ENCODE results near the gene FOXP1. TPM values are rescaled to one million over a fixed set of nuclear protein-coding genes. Genes with fewer than 3 reads are reported as not detected.

Gene FOXP1
- total and polyA plus RNA-seq, 4 donors = 15.2 to 263 (median 110) TPM

- WGBS, 2 donors = 19% methylated on average over 6 of the region's 6 CpGs
- no peaks in the 10 kb centered on the region for H3K9me3 ChIP-seq (ENCODE audit: control insufficient read depth, low read length)
- intact Hi-C loops (cut with DNase I) = loop anchor here in 1 of 2 donors (5.0 kb wide), 1 partner anchor 36 kb away; no protein-coding TSS in a partner anchor
- DNase-seq (no peak), ATAC-seq (ENCODE audit: low FRiP score) (no peak)
- peaks cover 0 to 1% of the 10 kb centered on the region in 2 donors for H3K4me1 ChIP-seq (ENCODE audit: control insufficient read depth in 1 of 2, insufficient read depth in 2 of 2, low read length in 2 of 2)
- peaks cover 0 to 3% of the 10 kb centered on the region in 2 donors for H3K36me3 ChIP-seq (ENCODE audit: control insufficient read depth in 1 of 2, insufficient read depth in 2 of 2, low read length in 1 of 2)
- no peak overlapping the region for H3K27ac ChIP-seq (ENCODE audit: low read depth in 1 of 2, low read length in 2 of 2)
- no peaks in the 10 kb centered on the region for H3K27me3 ChIP-seq (ENCODE audit: control insufficient read depth in 1 of 2, insufficient read depth in 2 of 2, low read length in 1 of 2)
- peak overlapping the region in 1 of 2 donors; percentile 36 for H3K4me3 ChIP-seq (ENCODE audit: low read length in 2 of 2)
Measured at GRCh38 chr3:71578054-71578751, 5.3 kb downstream of the FOXP1 start.

GRCh38 chr3:71577011-71577410 lies 6.5 kb downstream of the FOXP1 start:
- H3K27me3 ChIP-seq (ENCODE audit: control insufficient read depth in 1 of 2, insufficient read depth in 2 of 2, low read length in 1 of 2) = no peaks in the 10 kb centered on the region
- no peak for DNase-seq
- intact Hi-C loops (cut with DNase I) = loop anchor here in 1 of 2 donors (5.0 kb wide), 1 partner anchor 35 kb away; no protein-coding TSS in a partner anchor
- H3K4me1 ChIP-seq (ENCODE audit: control insufficient read depth in 1 of 2, insufficient read depth in 2 of 2, low read length in 2 of 2) = peaks cover 0 to 1% of the 10 kb centered on the region in 2 donors
- H3K36me3 ChIP-seq (ENCODE audit: control insufficient read depth in 1 of 2, insufficient read depth in 2 of 2, low read length in 1 of 2) = peaks cover 0 to 3% of the 10 kb centered on the region in 2 donors
- 38 to 50% methylated on average over 5 of the region's 5 CpGs for WGBS, 2 donors
- H3K9me3 ChIP-seq (ENCODE audit: control insufficient read depth, low read length) = no peaks in the 10 kb centered on the region
- peak overlapping the region; percentile 25 to 28 for H3K27ac ChIP-seq (ENCODE audit: low read depth in 1 of 2, low read length in 2 of 2)
- peak overlapping the region; percentile 14 to 24 for H3K4me3 ChIP-seq (ENCODE audit: low read length in 2 of 2)
- ATAC-seq (ENCODE audit: low FRiP score) = no peak

DNA sequence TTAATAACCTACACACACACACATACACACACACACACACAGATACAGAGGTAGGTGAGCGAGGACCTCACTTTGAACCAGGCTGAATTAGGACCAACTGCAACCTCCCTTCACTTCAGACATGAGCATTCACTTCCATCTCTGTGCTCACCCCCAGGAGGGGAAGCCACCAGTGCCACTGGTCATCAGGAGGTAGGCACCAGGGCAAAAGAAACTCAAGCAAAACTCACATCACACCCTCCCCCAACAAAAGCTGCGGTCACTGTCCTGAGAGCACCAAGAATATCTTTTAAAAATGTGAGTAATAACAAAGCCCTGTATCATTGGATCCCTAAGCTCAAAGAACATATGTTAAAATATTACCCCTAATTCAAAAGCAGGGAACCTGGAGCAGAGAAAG lies 8.1 kb downstream of the FOXP1 start:
- no peak overlapping the region for H3K4me3 ChIP-seq (ENCODE audit: low read length in 2 of 2)
- intact Hi-C loops (cut with DNase I) = loop anchor here in 1 of 2 donors (5.0 kb wide), 1 partner anchor 33 kb away; no protein-coding TSS in a partner anchor
- 95 to 98% methylated on average over 2 of the region's 2 CpGs for WGBS, 2 donors
- no peak overlapping the region for H3K27ac ChIP-seq (ENCODE audit: low read depth in 1 of 2, low read length in 2 of 2)
- no peak for DNase-seq
- no peak for ATAC-seq (ENCODE audit: low FRiP score)
- peaks cover 0 to 3% of the 10 kb centered on the region in 2 donors for H3K36me3 ChIP-seq (ENCODE audit: control insufficient read depth in 1 of 2, insufficient read depth in 2 of 2, low read length in 1 of 2)
- H3K9me3 ChIP-seq (ENCODE audit: control insufficient read depth, low read length) = no peaks in the 10 kb centered on the region
- H3K27me3 ChIP-seq (ENCODE audit: control insufficient read depth in 1 of 2, insufficient read depth in 2 of 2, low read length in 1 of 2) = no peaks in the 10 kb centered on the region
- peaks cover 0 to 1% of the 10 kb centered on the region in 2 donors for H3K4me1 ChIP-seq (ENCODE audit: control insufficient read depth in 1 of 2, insufficient read depth in 2 of 2, low read length in 2 of 2)

DNA sequence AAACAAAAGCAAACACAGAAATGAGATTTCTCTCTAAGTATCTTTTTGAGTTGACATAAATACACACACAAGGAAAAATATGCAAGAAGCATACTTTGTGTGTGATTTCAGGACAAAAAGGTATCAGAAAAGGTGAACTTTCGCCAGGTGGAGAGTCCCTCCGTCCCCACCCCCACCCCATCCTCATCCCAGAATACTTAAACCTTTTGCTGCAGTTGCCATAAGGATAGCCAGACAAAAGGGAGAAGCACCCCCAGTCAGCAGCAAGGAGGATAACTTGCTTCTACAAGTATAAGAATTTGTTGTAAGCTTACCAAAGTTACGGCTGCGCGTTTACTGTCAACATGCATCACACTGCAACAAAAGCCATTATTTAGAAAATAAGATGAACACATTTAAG lies 10.3 kb downstream of the FOXP1 start:
- intact Hi-C loops (cut with DNase I) = no loop called here
- H3K27me3 ChIP-seq (ENCODE audit: control insufficient read depth in 1 of 2, insufficient read depth in 2 of 2, low read length in 1 of 2) = no peaks in the 10 kb centered on the region
- no peaks in the 10 kb centered on the region for H3K9me3 ChIP-seq (ENCODE audit: control insufficient read depth, low read length)
- ATAC-seq (ENCODE audit: low FRiP score) = no peak
- no peak overlapping the region for H3K4me3 ChIP-seq (ENCODE audit: low read length in 2 of 2)
- 91 to 92% methylated on average over 5 of the region's 5 CpGs for WGBS, 2 donors
- H3K27ac ChIP-seq (ENCODE audit: low read depth in 1 of 2, low read length in 2 of 2) = no peak overlapping the region
- DNase-seq = no peak
- peaks cover 0 to 1% of the 10 kb centered on the region in 2 donors for H3K4me1 ChIP-seq (ENCODE audit: control insufficient read depth in 1 of 2, insufficient read depth in 2 of 2, low read length in 2 of 2)
- H3K36me3 ChIP-seq (ENCODE audit: control insufficient read depth in 1 of 2, insufficient read depth in 2 of 2, low read length in 1 of 2) = peaks cover 0 to 3% of the 10 kb centered on the region in 2 donors

DNA sequence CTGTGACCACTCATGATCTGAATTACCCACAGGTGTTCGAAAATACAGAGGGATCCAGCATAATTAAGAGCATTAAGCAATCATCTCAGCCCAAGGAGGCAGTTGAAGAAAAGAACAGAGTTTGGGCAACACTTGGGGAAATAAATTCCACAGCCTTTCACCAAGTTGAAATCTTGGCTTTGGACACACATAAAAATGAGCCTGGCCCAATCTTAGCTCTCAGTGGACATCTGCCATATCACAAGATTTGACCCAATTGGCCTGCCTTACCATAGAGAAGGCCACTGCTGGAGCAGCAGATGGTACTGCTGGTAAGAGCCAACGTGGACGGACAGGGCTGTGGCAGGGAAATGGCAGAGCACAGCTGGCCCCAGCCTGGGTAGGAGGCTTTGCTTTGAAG lies 13.0 kb downstream of the FOXP1 start:
- WGBS, 2 donors = 26 to 34% methylated on average over 3 of the region's 3 CpGs
- H3K27me3 ChIP-seq (ENCODE audit: control insufficient read depth in 1 of 2, insufficient read depth in 2 of 2, low read length in 1 of 2) = no peaks in the 10 kb centered on the region
- no peak overlapping the region for H3K27ac ChIP-seq (ENCODE audit: low read depth in 1 of 2, low read length in 2 of 2)
- intact Hi-C loops (cut with DNase I) = no loop called here
- peaks cover 2 to 3% of the 10 kb centered on the region in 2 donors for H3K36me3 ChIP-seq (ENCODE audit: control insufficient read depth in 1 of 2, insufficient read depth in 2 of 2, low read length in 1 of 2)
- DNase-seq (no peak), ATAC-seq (ENCODE audit: low FRiP score) (no peak)
- no peak overlapping the region for H3K4me3 ChIP-seq (ENCODE audit: low read length in 2 of 2)
- no peaks in the 10 kb centered on the region for H3K9me3 ChIP-seq (ENCODE audit: control insufficient read depth, low read length)
- no peaks in the 10 kb centered on the region for H3K4me1 ChIP-seq (ENCODE audit: control insufficient read depth in 1 of 2, insufficient read depth in 2 of 2, low read length in 2 of 2)

GRCh38 chr3:71568207-71568606 lies 15.3 kb downstream of the FOXP1 start:
- Histone ChIP-seq H3K36me3 (ENCODE audit: control insufficient read depth in 1 of 2, insufficient read depth in 2 of 2, low read length in 1 of 2) (peaks cover 0 to 3% of the 10 kb centered on the region in 2 donors), H3K9me3 (ENCODE audit: control insufficient read depth, low read length) (no peaks in the 10 kb centered on the region), H3K27me3 (ENCODE audit: control insufficient read depth in 1 of 2, insufficient read depth in 2 of 2, low read length in 1 of 2) (no peaks in the 10 kb centered on the region), H3K4me1 (ENCODE audit: control insufficient read depth in 1 of 2, insufficient read depth in 2 of 2, low read length in 2 of 2) (no peaks in the 10 kb centered on the region), H3K27ac (ENCODE audit: low read depth in 1 of 2, low read length in 2 of 2) (no peak overlapping the region), H3K4me3 (ENCODE audit: low read length in 2 of 2) (no peak overlapping the region)
- intact Hi-C loops (cut with DNase I) = no loop called here
- ATAC-seq (ENCODE audit: low FRiP score) (no peak), DNase-seq (no peak)

DNA sequence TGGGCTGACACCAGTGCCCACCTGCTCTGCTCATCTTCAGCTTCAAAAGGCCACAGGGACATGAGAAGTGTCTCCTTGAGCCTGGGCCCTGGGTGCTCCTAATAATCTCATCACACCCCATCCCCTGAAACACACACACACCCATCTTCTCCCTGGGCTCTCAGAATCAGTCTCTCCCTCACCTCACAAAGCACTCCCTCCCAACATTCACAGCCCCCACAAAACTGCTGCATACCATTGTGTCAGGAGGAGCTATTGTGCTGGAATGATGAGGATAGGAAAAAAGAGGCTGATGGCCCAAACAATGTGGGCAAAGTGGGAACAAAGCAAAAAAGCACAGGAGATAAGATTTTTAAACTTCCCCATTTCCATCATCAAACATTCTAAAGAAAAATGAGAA lies 16.8 kb downstream of the FOXP1 start:
- ATAC-seq (ENCODE audit: low FRiP score) = no peak
- no peak for DNase-seq
- intact Hi-C loops (cut with DNase I) = no loop called here
- no peaks in the 10 kb centered on the region for H3K27me3 ChIP-seq (ENCODE audit: control insufficient read depth in 1 of 2, insufficient read depth in 2 of 2, low read length in 1 of 2)
- no peak overlapping the region for H3K4me3 ChIP-seq (ENCODE audit: low read length in 2 of 2)
- H3K27ac ChIP-seq (ENCODE audit: low read depth in 1 of 2, low read length in 2 of 2) = no peak overlapping the region
- H3K36me3 ChIP-seq (ENCODE audit: control insufficient read depth in 1 of 2, insufficient read depth in 2 of 2, low read length in 1 of 2) = peaks cover 2 to 3% of the 10 kb centered on the region in 2 donors
- H3K9me3 ChIP-seq (ENCODE audit: control insufficient read depth, low read length) = no peaks in the 10 kb centered on the region
- peaks cover 0 to 2% of the 10 kb centered on the region in 2 donors for H3K4me1 ChIP-seq (ENCODE audit: control insufficient read depth in 1 of 2, insufficient read depth in 2 of 2, low read length in 2 of 2)

DNA sequence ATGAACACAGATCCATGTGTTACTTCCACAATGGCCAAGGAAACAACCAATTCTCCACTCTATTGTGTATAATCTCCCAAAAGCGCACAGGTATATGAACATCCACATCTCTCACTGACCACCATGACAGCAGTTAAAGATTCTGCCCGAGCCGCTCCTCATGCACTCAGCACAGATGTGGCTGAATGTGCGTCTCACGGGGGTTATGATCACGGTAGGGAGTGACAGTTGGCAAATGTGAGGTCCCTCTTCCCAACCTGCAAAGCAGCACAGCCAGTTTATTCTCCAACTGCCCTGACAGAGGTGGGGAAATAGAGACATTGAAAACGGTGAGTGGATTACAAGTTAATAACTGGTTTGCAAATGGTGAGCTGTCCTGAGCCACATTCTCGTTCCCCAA lies 17.6 kb downstream of the FOXP1 start:
- intact Hi-C loops (cut with DNase I) = no loop called here

DNA sequence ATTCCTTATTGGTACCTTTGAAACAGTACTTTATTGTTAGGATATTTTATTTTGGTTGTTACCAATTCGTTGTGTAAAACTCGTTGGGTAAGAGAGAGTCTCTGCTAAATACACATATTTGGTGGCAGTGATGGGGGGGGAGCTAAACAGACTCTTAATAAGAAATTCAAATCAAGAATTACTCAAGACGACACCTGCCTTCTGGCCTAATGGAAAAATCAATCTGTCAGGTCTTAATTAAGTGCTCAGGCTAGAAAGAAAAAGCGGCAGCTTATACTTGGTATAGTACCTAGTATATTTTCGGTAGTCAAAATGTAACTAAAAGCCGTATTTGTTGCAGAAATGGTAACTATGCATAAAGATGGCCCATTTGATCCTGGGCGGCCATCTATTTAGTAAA lies 18.2 kb downstream of the FOXP1 start:
- 92% methylated on average over 7 of the region's 7 CpGs for WGBS, 2 donors
- intact Hi-C loops (cut with DNase I) = no loop called here
- H3K27me3 ChIP-seq (ENCODE audit: control insufficient read depth in 1 of 2, insufficient read depth in 2 of 2, low read length in 1 of 2) = no peaks in the 10 kb centered on the region
- H3K4me1 ChIP-seq (ENCODE audit: control insufficient read depth in 1 of 2, insufficient read depth in 2 of 2, low read length in 2 of 2) = peaks cover 0 to 2% of the 10 kb centered on the region in 2 donors
- ATAC-seq (ENCODE audit: low FRiP score) (no peak), DNase-seq (no peak)
- H3K27ac ChIP-seq (ENCODE audit: low read depth in 1 of 2, low read length in 2 of 2) = no peak overlapping the region
- H3K4me3 ChIP-seq (ENCODE audit: low read length in 2 of 2) = no peak overlapping the region
- H3K36me3 ChIP-seq (ENCODE audit: control insufficient read depth in 1 of 2, insufficient read depth in 2 of 2, low read length in 1 of 2) = peaks cover 2 to 3% of the 10 kb centered on the region in 2 donors
- no peaks in the 10 kb centered on the region for H3K9me3 ChIP-seq (ENCODE audit: control insufficient read depth, low read length)

More for the DNA sequence above, 17.6 kb downstream of the FOXP1 start:
- DNase-seq (no peak), ATAC-seq (ENCODE audit: low FRiP score) (no peak)
- H3K27me3 ChIP-seq (ENCODE audit: control insufficient read depth in 1 of 2, insufficient read depth in 2 of 2, low read length in 1 of 2) = no peaks in the 10 kb centered on the region
- H3K4me1 ChIP-seq (ENCODE audit: control insufficient read depth in 1 of 2, insufficient read depth in 2 of 2, low read length in 2 of 2) = peaks cover 0 to 2% of the 10 kb centered on the region in 2 donors
- H3K9me3 ChIP-seq (ENCODE audit: control insufficient read depth, low read length) = no peaks in the 10 kb centered on the region
- no peak overlapping the region for H3K27ac ChIP-seq (ENCODE audit: low read depth in 1 of 2, low read length in 2 of 2)
- H3K4me3 ChIP-seq (ENCODE audit: low read length in 2 of 2) = no peak overlapping the region
- H3K36me3 ChIP-seq (ENCODE audit: control insufficient read depth in 1 of 2, insufficient read depth in 2 of 2, low read length in 1 of 2) = peaks cover 2 to 3% of the 10 kb centered on the region in 2 donors
- 83 to 84% methylated on average over 8 of the region's 8 CpGs for WGBS, 2 donors
